ENCODE results near the gene HS6ST3.

Gene HS6ST3

GRCh38 chr13:96248103-96248502 is 158.2 kb downstream of the HS6ST3 start:
- no peak for DNase-seq (ENCODE audit: extremely low spot score)
- CTCF ChIA-PET: no interaction called here
- no peak for TF ChIP-seq CTBP1 (IDR thresholded peaks at IDR 0.05; ENCODE audit: borderline replicate concordance)
- TF ChIP-seq FOXK2 (IDR thresholded peaks at IDR 0.05): no peak
- no peak for TF ChIP-seq L3MBTL2 (conservative IDR thresholded peaks at IDR 0.05)
- POLR2A ChIA-PET: no interaction called here

- POLR2A ChIA-PET: no interaction called here
These were observed 159.1 kb downstream of the HS6ST3 start for GRCh38 chr13:96248996-96249395.

GRCh38 chr13:96252903-96253302 is 163.0 kb downstream of the HS6ST3 start:
- ChIA-PET POLR2A (no interaction called here), CTCF (no interaction called here)
- no peak for DNase-seq (ENCODE audit: extremely low spot score)
- TF ChIP-seq CTBP1 (IDR thresholded peaks at IDR 0.05; ENCODE audit: borderline replicate concordance): no peak
- TF ChIP-seq FOXM1 (IDR thresholded peaks at IDR 0.05; ENCODE audit: borderline replicate concordance): no peak
- no peak for TF ChIP-seq ARNT (IDR thresholded peaks at IDR 0.05)
- no peak for TF ChIP-seq SUZ12 (IDR thresholded peaks at IDR 0.05)
- TF ChIP-seq LEF1 (IDR thresholded peaks at IDR 0.05; ENCODE audit: borderline replicate concordance): no peak
- TF ChIP-seq L3MBTL2 (conservative IDR thresholded peaks at IDR 0.05): no peak
- no peak for TF ChIP-seq PKNOX1 (IDR thresholded peaks at IDR 0.05)

More at GRCh38 chr13:96248996-96249395, 159.1 kb downstream of the HS6ST3 start:
- CTCF ChIA-PET: no interaction called here
- TF ChIP-seq CTBP1 (IDR thresholded peaks at IDR 0.05; ENCODE audit: borderline replicate concordance) (no peak), ELF4 (IDR thresholded peaks at IDR 0.05) (no peak), FOXM1 (IDR thresholded peaks at IDR 0.05; ENCODE audit: borderline replicate concordance) (no peak), SUZ12 (IDR thresholded peaks at IDR 0.05) (no peak), ZNF384 (IDR thresholded peaks at IDR 0.05) (no peak), NFRKB (IDR thresholded peaks at IDR 0.05) (no peak), BHLHE40 (IDR thresholded peaks at IDR 0.05; ENCODE audit: borderline replicate concordance) (no peak), SP1 (IDR thresholded peaks at IDR 0.05) (no peak), L3MBTL2 (conservative IDR thresholded peaks at IDR 0.05) (no peak), LEF1 (IDR thresholded peaks at IDR 0.05; ENCODE audit: borderline replicate concordance) (no peak), TARDBP (IDR thresholded peaks at IDR 0.05) (no peak), FOXA1 (IDR thresholded peaks at IDR 0.05) (no peak)
- no peak for DNase-seq (ENCODE audit: extremely low spot score)

- ChIA-PET CTCF (no interaction called here), POLR2A (no interaction called here)
- TF ChIP-seq LEF1 (IDR thresholded peaks at IDR 0.05; ENCODE audit: borderline replicate concordance) (no peak), SUZ12 (IDR thresholded peaks at IDR 0.05) (no peak), PKNOX1 (IDR thresholded peaks at IDR 0.05) (no peak), L3MBTL2 (conservative IDR thresholded peaks at IDR 0.05) (no peak), SP1 (IDR thresholded peaks at IDR 0.05) (no peak), ARNT (IDR thresholded peaks at IDR 0.05) (no peak), ZNF384 (IDR thresholded peaks at IDR 0.05) (no peak)
- no peak for DNase-seq (ENCODE audit: extremely low spot score)
These were observed 183.3 kb downstream of the HS6ST3 start for GRCh38 chr13:96273196-96273595.

- ChIA-PET POLR2A (no interaction called here), CTCF (no interaction called here)
- no peak for TF ChIP-seq HDGF (IDR thresholded peaks at IDR 0.05; ENCODE audit: borderline replicate concordance)
- DNase-seq (ENCODE audit: extremely low spot score): no peak
These were observed 184.1 kb downstream of the HS6ST3 start for GRCh38 chr13:96274046-96274445.

GRCh38 chr13:96279904-96280303 is 190.0 kb downstream of the HS6ST3 start:
- no peak for DNase-seq (ENCODE audit: extremely low spot score)
- TF ChIP-seq LEF1 (IDR thresholded peaks at IDR 0.05; ENCODE audit: borderline replicate concordance) (no peak), PKNOX1 (IDR thresholded peaks at IDR 0.05) (no peak), FOXK2 (IDR thresholded peaks at IDR 0.05) (no peak), FOXA1 (IDR thresholded peaks at IDR 0.05) (no peak), SUZ12 (IDR thresholded peaks at IDR 0.05) (no peak), TARDBP (IDR thresholded peaks at IDR 0.05) (no peak), CTBP1 (IDR thresholded peaks at IDR 0.05; ENCODE audit: borderline replicate concordance) (no peak), FOXM1 (IDR thresholded peaks at IDR 0.05; ENCODE audit: borderline replicate concordance) (no peak), ELF4 (IDR thresholded peaks at IDR 0.05) (no peak), NFRKB (IDR thresholded peaks at IDR 0.05) (no peak), ZNF384 (IDR thresholded peaks at IDR 0.05) (no peak), L3MBTL2 (conservative IDR thresholded peaks at IDR 0.05) (no peak), SP1 (IDR thresholded peaks at IDR 0.05) (no peak), HDGF (IDR thresholded peaks at IDR 0.05; ENCODE audit: borderline replicate concordance) (no peak), BHLHE40 (IDR thresholded peaks at IDR 0.05; ENCODE audit: borderline replicate concordance) (no peak), ARNT (IDR thresholded peaks at IDR 0.05) (no peak)

GRCh38 chr13:96284971-96285370 is 195.1 kb downstream of the HS6ST3 start:
- CTCF ChIA-PET: no interaction called here
- POLR2A ChIA-PET: no interaction called here
- TF ChIP-seq SP1 (IDR thresholded peaks at IDR 0.05) (no peak), FOXA1 (IDR thresholded peaks at IDR 0.05) (no peak)
- no peak for DNase-seq (ENCODE audit: extremely low spot score)

More at GRCh38 chr13:96279904-96280303, 190.0 kb downstream of the HS6ST3 start:
- CTCF ChIA-PET: interaction anchor here (0.5 kb wide), 1 partner anchor 139 kb away, joined by 4 read pairs; no protein-coding TSS in a partner anchor
- POLR2A ChIA-PET: no interaction called here

All from HEK293T (cell line).